Measurements from ENCODE around the gene GSE1. TPM values are rescaled to one million over a fixed set of nuclear protein-coding genes. Genes with fewer than 3 reads are reported as not detected.

The GSE1 gene
- total RNA-seq, 8 experiments from 2014 or later, result 13.0 to 63.2 (median 38.5) TPM

GRCh38 chr16:85698459-85698891 is 85.4 kb downstream of the GSE1 start:
- ATAC-seq (replicated peaks in 6 of 8), result no peak
- no peak overlapping the region for H3K27ac ChIP-seq
- no peak overlapping the region for H3K4me3 ChIP-seq
- WGBS, 10 experiments, result 17 to 81% (median 52%) methylated on average over 2 to 3 of the region's 7 CpGs; no CpG with 5 or more reads in 6 of the 10 experiments
- H3K4me1 ChIP-seq (replicated peaks in 1 of 2), result no peaks in the 10 kb centered on the region
- in situ Hi-C loops (cut with MboI; ENCODE audit: low pct_unique_long_range_greater_than_20kb in 2 of 9, low sequenced_read_pairs in 9 of 9, unreplicated experiment in 9 of 9), result no loop called here

GRCh38 chr16:85698935-85699558 is 85.9 kb downstream of the GSE1 start:
- in situ Hi-C loops (cut with MboI; ENCODE audit: low pct_unique_long_range_greater_than_20kb in 2 of 9, low sequenced_read_pairs in 9 of 9, unreplicated experiment in 9 of 9), result no loop called here
- ATAC-seq (replicated peaks in 6 of 8), result peak in 1 of 8 experiments; percentile 25
- Histone ChIP-seq H3K27ac (no peak overlapping the region), H3K4me1 (replicated peaks in 1 of 2) (no peaks in the 10 kb centered on the region), H3K4me3 (no peak overlapping the region)
- 53 to 92% (median 63%) methylated on average over 1 to 5 of the region's 12 CpGs; no CpG with 5 or more reads in 5 of the 10 experiments for WGBS, 10 experiments

GRCh38 chr16:85699628-85700027 is 86.5 kb downstream of the GSE1 start:
- 40 to 100% (median 69%) methylated on average over 1 to 6 of the region's 7 CpGs; no CpG with 5 or more reads in 3 of the 10 experiments for WGBS, 10 experiments
- H3K27ac ChIP-seq, result no peak overlapping the region
- in situ Hi-C loops (cut with MboI; ENCODE audit: low pct_unique_long_range_greater_than_20kb in 2 of 9, low sequenced_read_pairs in 9 of 9, unreplicated experiment in 9 of 9), result loop anchor here in 1 of 9 experiments (25.0 kb wide), 1 partner anchor 412 kb away; no protein-coding TSS in a partner anchor

GRCh38 chr16:85704011-85704410 is 90.9 kb downstream of the GSE1 start:
- no peak for ATAC-seq (replicated peaks in 6 of 8)
- Histone ChIP-seq H3K4me1 (replicated peaks in 1 of 2) (no peaks in the 10 kb centered on the region), H3K4me3 (no peak overlapping the region), H3K27ac (no peak overlapping the region)
- in situ Hi-C loops (cut with MboI; ENCODE audit: low pct_unique_long_range_greater_than_20kb in 2 of 9, low sequenced_read_pairs in 9 of 9, unreplicated experiment in 9 of 9), result loop anchor here in 1 of 9 experiments (25.0 kb wide), 1 partner anchor 417 kb away; no protein-coding TSS in a partner anchor
- 40 to 100% (median 93%) methylated on average over 1 to 6 of the region's 11 CpGs; no CpG with 5 or more reads in 5 of the 10 experiments for WGBS, 10 experiments

More at GRCh38 chr16:85699628-85700027, 86.5 kb downstream of the GSE1 start:
- no peaks in the 10 kb centered on the region for H3K4me1 ChIP-seq (replicated peaks in 1 of 2)
- no peak overlapping the region for H3K4me3 ChIP-seq
- ATAC-seq (replicated peaks in 6 of 8), result peak; percentile 22 to 79 (median 64)

- in situ Hi-C loops (cut with MboI; ENCODE audit: low pct_unique_long_range_greater_than_20kb in 2 of 9, low sequenced_read_pairs in 9 of 9, unreplicated experiment in 9 of 9), result loop anchor here in 1 of 9 experiments (25.0 kb wide), 1 partner anchor 418 kb away; no protein-coding TSS in a partner anchor
- 50 to 100% (median 93%) methylated on average over 1 to 4 of the region's 20 CpGs; no CpG with 5 or more reads in 2 of the 10 experiments for WGBS, 10 experiments
- no peak for ATAC-seq (replicated peaks in 6 of 8)
- H3K4me3 ChIP-seq, result no peak overlapping the region
- H3K4me1 ChIP-seq (replicated peaks in 1 of 2), result peaks cover 8% of the 10 kb centered on the region in 2 donors
- H3K27ac ChIP-seq, result no peak overlapping the region
These were observed 92.1 kb downstream of the GSE1 start for GRCh38 chr16:85704900-85705846.

- H3K4me3 ChIP-seq, result no peak overlapping the region
- ATAC-seq (replicated peaks in 6 of 8), result no peak
- peaks cover 18% of the 10 kb centered on the region in 2 donors for H3K4me1 ChIP-seq (replicated peaks in 1 of 2)
- WGBS, 10 experiments, result 63 to 100% (median 90%) methylated on average over 2 to 9 of the region's 11 CpGs; no CpG with 5 or more reads in 4 of the 10 experiments
- in situ Hi-C loops (cut with MboI; ENCODE audit: low pct_unique_long_range_greater_than_20kb in 2 of 9, low sequenced_read_pairs in 9 of 9, unreplicated experiment in 9 of 9), result loop anchor here in 1 of 9 experiments (25.0 kb wide), 1 partner anchor 419 kb away; no protein-coding TSS in a partner anchor
- H3K27ac ChIP-seq, result no peak overlapping the region
These were observed 93.4 kb downstream of the GSE1 start for GRCh38 chr16:85706449-85707034.

GRCh38 chr16:85707528-85708095 is 94.5 kb downstream of the GSE1 start:
- Histone ChIP-seq H3K27ac (no peak overlapping the region), H3K4me1 (replicated peaks in 1 of 2) (peaks cover 22 to 23% of the 10 kb centered on the region in 2 donors), H3K4me3 (no peak overlapping the region)
- in situ Hi-C loops (cut with MboI; ENCODE audit: low pct_unique_long_range_greater_than_20kb in 2 of 9, low sequenced_read_pairs in 9 of 9, unreplicated experiment in 9 of 9), result loop anchor here in 1 of 9 experiments (25.0 kb wide), 1 partner anchor 420 kb away; no protein-coding TSS in a partner anchor
- WGBS, 10 experiments, result 76 to 100% (median 92%) methylated on average over 1 to 9 of the region's 16 CpGs; no CpG with 5 or more reads in 5 of the 10 experiments
- ATAC-seq (replicated peaks in 6 of 8), result no peak

- Histone ChIP-seq H3K4me1 (replicated peaks in 1 of 2) (peaks cover 29 to 30% of the 10 kb centered on the region in 2 donors), H3K27ac (no peak overlapping the region), H3K4me3 (no peak overlapping the region)
- 40 to 93% (median 90%) methylated on average over 1 to 3 of the region's 6 CpGs; no CpG with 5 or more reads in 7 of the 10 experiments for WGBS, 10 experiments
- ATAC-seq (replicated peaks in 6 of 8), result no peak
- in situ Hi-C loops (cut with MboI; ENCODE audit: low pct_unique_long_range_greater_than_20kb in 2 of 9, low sequenced_read_pairs in 9 of 9, unreplicated experiment in 9 of 9), result loop anchor here in 1 of 9 experiments (25.0 kb wide), 1 partner anchor 421 kb away; no protein-coding TSS in a partner anchor
These were observed 95.2 kb downstream of the GSE1 start for GRCh38 chr16:85708338-85708737.

- in situ Hi-C loops (cut with MboI; ENCODE audit: low pct_unique_long_range_greater_than_20kb in 2 of 9, low sequenced_read_pairs in 9 of 9, unreplicated experiment in 9 of 9), result loop anchor here in 1 of 9 experiments (25.0 kb wide), 1 partner anchor 423 kb away; no protein-coding TSS in a partner anchor
- WGBS, 10 experiments, result 6 to 90% (median 64%) methylated on average over 1 to 21 of the region's 53 CpGs; no CpG with 5 or more reads in 4 of the 10 experiments
- no peak overlapping the region for H3K4me3 ChIP-seq
- peaks cover 30 to 36% of the 10 kb centered on the region in 2 donors for H3K4me1 ChIP-seq (replicated peaks in 1 of 2)
- peak in 5 of 8 experiments; percentile 83 to 86 (median 85) for ATAC-seq (replicated peaks in 6 of 8)
- peak overlapping the region in 1 of 2 donors; percentile 64 for H3K27ac ChIP-seq
These were observed 96.9 kb downstream of the GSE1 start for GRCh38 chr16:85709766-85710585.

GRCh38 chr16:85710732-85711131 is 97.6 kb downstream of the GSE1 start:
- in situ Hi-C loops (cut with MboI; ENCODE audit: low pct_unique_long_range_greater_than_20kb in 2 of 9, low sequenced_read_pairs in 9 of 9, unreplicated experiment in 9 of 9), result loop anchor here in 1 of 9 experiments (25.0 kb wide), 1 partner anchor 423 kb away; no protein-coding TSS in a partner anchor
- Histone ChIP-seq H3K4me1 (replicated peaks in 1 of 2) (peaks cover 37 to 43% of the 10 kb centered on the region in 2 donors), H3K4me3 (no peak overlapping the region), H3K27ac (no peak overlapping the region)
- WGBS, 10 experiments, result 54 to 100% (median 83%) methylated on average over 1 to 6 of the region's 9 CpGs; no CpG with 5 or more reads in 4 of the 10 experiments
- no peak for ATAC-seq (replicated peaks in 6 of 8)

- in situ Hi-C loops (cut with MboI; ENCODE audit: low pct_unique_long_range_greater_than_20kb in 2 of 9, low sequenced_read_pairs in 9 of 9, unreplicated experiment in 9 of 9), result loop anchor here in 1 of 9 experiments (25.0 kb wide), 1 partner anchor 425 kb away; no protein-coding TSS in a partner anchor
- ATAC-seq (replicated peaks in 6 of 8), result no peak
- Histone ChIP-seq H3K27ac (peak overlapping the region in 1 of 2 donors; percentile 51), H3K4me3 (no peak overlapping the region), H3K4me1 (replicated peaks in 1 of 2) (peaks cover 49 to 57% of the 10 kb centered on the region in 2 donors)
- WGBS, 10 experiments, result 68 to 90% (median 86%) methylated on average over 1 to 5 of the region's 6 CpGs; no CpG with 5 or more reads in 3 of the 10 experiments
These were observed 99.0 kb downstream of the GSE1 start for GRCh38 chr16:85711982-85712587.
